Panc1 (cell line): ENCODE data around the gene NAT9.

Source experiments
- POLR2AphosphoS5 ChIP-seq: IDR thresholded peaks from 2 replicates; pipeline ENCODE4 v1.6.1; 2012; ENCODE audit warnings: mild to moderate bottlenecking, low read depth, low read length, moderate library complexity
- REST ChIP-seq, 2 experiments: IDR thresholded peaks; 2 replicates each; pipeline ENCODE4 v1.6.1; 2011 to 2012; ENCODE audit warnings: low read depth in 2 of 2, control low read depth in 1 of 2, low read length in 1 of 2, mild to moderate bottlenecking in 1 of 2, moderate library complexity in 1 of 2; ENCODE audit not compliant: insufficient read depth in 1 of 2
- TF ChIP-seq, protein P1 (sequence below): fragments of 450-650 bp; IDR thresholded peaks from 2 replicates; pipeline ENCODE4 v1.5.1; 2017; ENCODE audit warnings: mild to moderate bottlenecking

DNA sequence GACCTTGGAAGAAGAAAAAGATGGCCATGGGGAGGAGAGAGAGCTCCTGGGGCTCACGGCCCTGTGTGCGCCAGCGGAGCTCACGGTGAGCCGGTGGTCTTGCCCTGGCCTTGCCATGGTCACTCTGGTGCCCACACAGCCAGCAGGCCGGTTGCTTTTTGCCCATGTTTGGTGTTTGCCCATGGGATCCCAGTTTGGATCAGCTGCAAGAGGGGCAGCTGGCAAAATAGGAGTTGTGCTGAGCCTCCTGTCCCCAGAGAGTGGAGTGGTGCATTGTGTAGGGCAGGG, 26.2 kb downstream of the NAT9 start:
- TF ChIP-seq, protein P1, sequence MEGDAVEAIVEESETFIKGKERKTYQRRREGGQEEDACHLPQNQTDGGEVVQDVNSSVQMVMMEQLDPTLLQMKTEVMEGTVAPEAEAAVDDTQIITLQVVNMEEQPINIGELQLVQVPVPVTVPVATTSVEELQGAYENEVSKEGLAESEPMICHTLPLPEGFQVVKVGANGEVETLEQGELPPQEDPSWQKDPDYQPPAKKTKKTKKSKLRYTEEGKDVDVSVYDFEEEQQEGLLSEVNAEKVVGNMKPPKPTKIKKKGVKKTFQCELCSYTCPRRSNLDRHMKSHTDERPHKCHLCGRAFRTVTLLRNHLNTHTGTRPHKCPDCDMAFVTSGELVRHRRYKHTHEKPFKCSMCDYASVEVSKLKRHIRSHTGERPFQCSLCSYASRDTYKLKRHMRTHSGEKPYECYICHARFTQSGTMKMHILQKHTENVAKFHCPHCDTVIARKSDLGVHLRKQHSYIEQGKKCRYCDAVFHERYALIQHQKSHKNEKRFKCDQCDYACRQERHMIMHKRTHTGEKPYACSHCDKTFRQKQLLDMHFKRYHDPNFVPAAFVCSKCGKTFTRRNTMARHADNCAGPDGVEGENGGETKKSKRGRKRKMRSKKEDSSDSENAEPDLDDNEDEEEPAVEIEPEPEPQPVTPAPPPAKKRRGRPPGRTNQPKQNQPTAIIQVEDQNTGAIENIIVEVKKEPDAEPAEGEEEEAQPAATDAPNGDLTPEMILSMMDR, result no peak
- no peak for TF ChIP-seq POLR2AphosphoS5
- no peak for TF ChIP-seq REST (IDR thresholded peaks at IDR 0.05; ENCODE audit: insufficient read depth in 1 of 2, low read depth in 2 of 2, low read length in 1 of 2)
